Measurements from ENCODE around the gene ATP8B4.

DNA sequence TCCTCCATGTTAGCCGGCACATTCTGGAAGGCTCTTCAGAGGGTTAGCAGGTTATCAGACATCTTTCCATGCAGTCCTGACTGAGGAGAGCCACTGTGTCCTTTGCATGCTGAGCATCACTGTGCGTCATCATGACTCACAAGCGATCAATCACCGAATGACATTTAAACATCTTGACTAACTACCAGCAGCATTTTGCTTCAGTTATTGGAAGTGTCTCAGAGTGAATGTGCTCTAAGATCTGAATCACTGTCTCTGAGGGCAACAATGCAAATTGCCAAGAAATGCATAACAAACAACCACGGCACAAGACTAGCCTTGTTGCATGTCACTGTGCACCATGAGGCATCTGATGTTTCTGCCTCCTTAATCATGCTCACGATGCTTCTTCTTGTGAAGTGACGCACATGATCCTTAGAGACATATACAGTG, 18.3 kb upstream of the ATP8B4 start:
- no peak for TF ChIP-seq EZH2 (IDR thresholded peaks at IDR 0.05; ENCODE audit: insufficient read depth, poor library complexity, severe bottlenecking)
- no peak for TF ChIP-seq EZH2phosphoT487 (IDR thresholded peaks at IDR 0.05; ENCODE audit: insufficient read depth, low read depth)

Measured in GM23248 (cell line).